ENCODE data around the gene EIF4E3. TPM values are rescaled to one million over a fixed set of nuclear protein-coding genes. Genes with fewer than 3 reads are reported as not detected.
A peak's percentile ranks its signal among the peaks of the same experiment; 100 is the strongest.

EIF4E3 gene
- total RNA-seq, 6 donors from 2014 or later, result 7.3 to 40.2 (median 21.2) TPM

DNA sequence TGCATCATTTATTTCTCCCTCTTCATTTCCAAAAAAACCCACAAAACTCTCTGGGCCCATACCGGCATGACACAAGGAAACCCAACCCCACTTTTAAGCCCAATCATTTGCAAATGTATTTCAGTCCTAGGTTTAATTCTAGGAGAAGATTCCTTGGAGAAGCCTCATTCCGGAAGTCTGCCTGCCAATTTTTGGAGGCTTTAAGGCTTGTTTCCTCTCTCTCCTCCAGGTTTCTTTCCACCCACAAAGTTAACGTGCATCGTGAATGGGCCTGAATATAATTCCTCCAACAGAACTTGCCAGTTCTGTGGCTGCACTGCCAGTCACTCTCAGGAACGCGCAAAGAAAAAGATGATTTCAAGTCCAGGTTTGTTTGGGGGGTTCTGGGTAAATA, 71.8 kb downstream of the EIF4E3 start:
- DNase-seq (no peak), ATAC-seq (ENCODE audit: low FRiP score in 2 of 2) (no peak)
- no peak overlapping the region for H3K27ac ChIP-seq
- no peaks in the 10 kb centered on the region for H3K27me3 ChIP-seq
- H3K4me1 ChIP-seq, result peaks cover 6 to 9% (median 8%) of the 10 kb centered on the region in 4 donors
- no peak for TF ChIP-seq POLR2A (IDR thresholded peaks at IDR 0.05)
- TF ChIP-seq EP300 (IDR thresholded peaks at IDR 0.05), result no peak
- TF ChIP-seq POLR2AphosphoS5 (IDR thresholded peaks at IDR 0.05), result no peak
- TF ChIP-seq, protein P1, sequence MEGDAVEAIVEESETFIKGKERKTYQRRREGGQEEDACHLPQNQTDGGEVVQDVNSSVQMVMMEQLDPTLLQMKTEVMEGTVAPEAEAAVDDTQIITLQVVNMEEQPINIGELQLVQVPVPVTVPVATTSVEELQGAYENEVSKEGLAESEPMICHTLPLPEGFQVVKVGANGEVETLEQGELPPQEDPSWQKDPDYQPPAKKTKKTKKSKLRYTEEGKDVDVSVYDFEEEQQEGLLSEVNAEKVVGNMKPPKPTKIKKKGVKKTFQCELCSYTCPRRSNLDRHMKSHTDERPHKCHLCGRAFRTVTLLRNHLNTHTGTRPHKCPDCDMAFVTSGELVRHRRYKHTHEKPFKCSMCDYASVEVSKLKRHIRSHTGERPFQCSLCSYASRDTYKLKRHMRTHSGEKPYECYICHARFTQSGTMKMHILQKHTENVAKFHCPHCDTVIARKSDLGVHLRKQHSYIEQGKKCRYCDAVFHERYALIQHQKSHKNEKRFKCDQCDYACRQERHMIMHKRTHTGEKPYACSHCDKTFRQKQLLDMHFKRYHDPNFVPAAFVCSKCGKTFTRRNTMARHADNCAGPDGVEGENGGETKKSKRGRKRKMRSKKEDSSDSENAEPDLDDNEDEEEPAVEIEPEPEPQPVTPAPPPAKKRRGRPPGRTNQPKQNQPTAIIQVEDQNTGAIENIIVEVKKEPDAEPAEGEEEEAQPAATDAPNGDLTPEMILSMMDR (IDR thresholded peaks at IDR 0.05), result no peak
- 78 to 94% methylated on average over 6 of the region's 6 CpGs for WGBS, 2 donors
- H3K9me3 ChIP-seq, result no peaks in the 10 kb centered on the region
- H3K36me3 ChIP-seq, result no peaks in the 10 kb centered on the region
- H3K4me3 ChIP-seq, result no peak overlapping the region

DNA sequence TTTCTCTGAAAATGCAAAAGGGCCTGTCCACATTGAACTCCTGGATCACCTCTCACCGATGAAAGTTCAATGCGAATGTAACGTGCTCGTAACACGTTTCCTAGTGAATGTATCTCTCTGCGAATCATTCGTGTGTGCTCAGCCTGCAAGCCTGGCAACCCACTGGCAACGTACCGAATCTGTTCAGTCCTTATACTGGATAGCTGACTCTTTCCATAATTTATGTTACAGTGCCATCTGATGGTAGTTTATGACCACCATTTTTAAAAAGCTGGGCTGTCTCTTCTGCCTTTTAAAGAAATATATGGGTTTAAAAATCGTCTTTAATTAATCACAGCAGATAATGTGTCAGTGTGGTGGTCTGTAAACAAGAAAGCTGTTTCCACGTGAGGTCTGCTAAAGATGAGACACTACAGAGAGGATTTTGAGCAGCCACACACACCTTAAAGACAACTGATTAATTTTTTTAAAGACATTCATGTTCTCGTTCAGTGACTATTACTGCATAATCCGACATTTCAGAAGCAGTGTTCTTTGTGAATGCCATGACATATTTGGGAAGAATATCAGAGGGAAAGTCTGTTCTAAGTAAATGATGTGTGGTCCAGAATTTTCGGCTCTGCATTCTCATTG, 72.3 kb downstream of the EIF4E3 start:
- Histone ChIP-seq H3K27ac (no peak overlapping the region), H3K4me1 (peaks cover under 1 to 5% (median 4%) of the 10 kb centered on the region in 4 donors), H3K4me3 (no peak overlapping the region), H3K9me3 (no peaks in the 10 kb centered on the region), H3K36me3 (no peaks in the 10 kb centered on the region), H3K27me3 (no peaks in the 10 kb centered on the region)
- WGBS, 2 donors, result 33 to 37% methylated on average over 14 of the region's 14 CpGs
- DNase-seq (peak in 1 of 2 donors; percentile 53), ATAC-seq (ENCODE audit: low FRiP score in 2 of 2) (peak; percentile 40 to 86)
- TF ChIP-seq POLR2AphosphoS5 (IDR thresholded peaks at IDR 0.05) (no peak), POLR2A (IDR thresholded peaks at IDR 0.05) (no peak), EP300 (IDR thresholded peaks at IDR 0.05) (no peak)
- TF ChIP-seq, protein P1 (IDR thresholded peaks at IDR 0.05), result peak; percentile 14 to 56 (median 35)

DNA sequence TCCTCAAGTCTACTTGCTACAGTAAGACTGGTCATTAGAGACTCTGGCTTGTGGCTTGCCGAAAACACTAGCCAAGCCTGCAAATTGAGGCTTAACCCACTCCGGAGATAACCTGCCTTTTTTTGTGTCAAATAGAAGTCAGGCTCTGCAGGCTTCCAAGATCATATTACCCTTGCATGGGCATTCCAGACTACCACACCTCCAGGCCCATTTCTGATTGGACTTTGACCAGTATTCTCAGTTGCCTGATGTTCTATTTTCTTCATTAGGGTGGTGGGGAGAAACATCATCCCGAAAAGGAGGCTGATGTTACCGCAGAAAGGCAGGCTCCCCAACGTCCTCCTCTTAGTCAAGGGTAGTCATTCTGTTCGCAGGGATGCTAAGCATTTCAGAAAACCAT, 73.6 kb downstream of the EIF4E3 start:
- no peak overlapping the region for H3K27ac ChIP-seq
- 95 to 100% methylated on average over 2 to 6 of the region's 6 CpGs for WGBS, 2 donors
- TF ChIP-seq POLR2A (IDR thresholded peaks at IDR 0.05) (no peak), EP300 (IDR thresholded peaks at IDR 0.05) (no peak), POLR2AphosphoS5 (IDR thresholded peaks at IDR 0.05) (no peak)
- TF ChIP-seq, protein P1 (IDR thresholded peaks at IDR 0.05), result no peak
- H3K27me3 ChIP-seq, result no peaks in the 10 kb centered on the region
- no peak for DNase-seq
- H3K4me1 ChIP-seq, result no peaks in the 10 kb centered on the region
- no peaks in the 10 kb centered on the region for H3K9me3 ChIP-seq
- no peak for ATAC-seq (ENCODE audit: low FRiP score in 2 of 2)
- H3K36me3 ChIP-seq, result no peaks in the 10 kb centered on the region
- H3K4me3 ChIP-seq, result no peak overlapping the region

DNA sequence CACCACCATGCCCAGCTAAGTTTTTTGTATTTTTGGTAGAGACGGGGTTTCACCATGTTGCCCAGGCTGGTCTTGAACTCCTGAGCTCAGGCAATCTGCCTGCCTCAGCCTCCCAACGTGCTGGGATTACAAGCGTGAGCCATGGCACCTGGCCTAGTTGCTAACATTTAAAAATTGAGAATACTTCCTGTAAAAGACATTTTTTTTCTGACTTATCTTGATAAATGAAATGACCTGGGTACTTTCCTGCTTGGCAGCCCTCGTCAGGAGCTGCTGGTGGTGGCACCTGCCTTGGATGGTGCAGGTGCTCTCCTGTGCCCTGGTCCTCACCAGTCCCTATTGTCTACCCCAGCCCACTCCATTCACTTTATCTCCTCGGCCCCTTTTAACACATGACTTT, 74.8 kb downstream of the EIF4E3 start:
- no peak for ATAC-seq (ENCODE audit: low FRiP score in 2 of 2)
- no peak for DNase-seq
- Histone ChIP-seq H3K4me1 (no peaks in the 10 kb centered on the region), H3K36me3 (no peaks in the 10 kb centered on the region), H3K27me3 (no peaks in the 10 kb centered on the region), H3K4me3 (no peak overlapping the region), H3K27ac (no peak overlapping the region), H3K9me3 (no peaks in the 10 kb centered on the region)
- TF ChIP-seq, protein P1 (IDR thresholded peaks at IDR 0.05), result no peak
- TF ChIP-seq POLR2A (IDR thresholded peaks at IDR 0.05), result no peak
- no peak for TF ChIP-seq EP300 (IDR thresholded peaks at IDR 0.05)
- no peak for TF ChIP-seq POLR2AphosphoS5 (IDR thresholded peaks at IDR 0.05)
- WGBS, 2 donors, result 89 to 90% methylated on average over 5 of the region's 5 CpGs

DNA sequence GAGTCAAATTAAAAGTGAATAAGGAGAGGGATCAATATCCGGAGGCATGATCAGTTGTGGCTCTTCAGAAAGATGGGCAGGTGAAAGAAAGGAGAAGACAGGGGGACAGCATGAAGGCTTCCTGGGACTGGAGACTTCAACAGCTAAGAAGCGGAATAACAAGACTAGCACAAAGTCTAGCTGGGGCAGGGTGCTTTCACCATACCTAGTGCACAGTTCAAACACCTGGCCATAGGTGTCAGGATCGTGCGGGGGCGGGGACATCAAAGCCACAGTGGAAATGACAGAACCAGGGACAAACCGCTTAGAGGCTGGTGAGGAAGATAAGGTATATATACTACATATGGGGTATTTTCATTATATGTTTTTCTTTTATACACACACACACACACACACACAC, 75.4 kb downstream of the EIF4E3 start:
- Histone ChIP-seq H3K4me3 (no peak overlapping the region), H3K27ac (no peak overlapping the region), H3K9me3 (no peaks in the 10 kb centered on the region), H3K4me1 (no peaks in the 10 kb centered on the region), H3K36me3 (no peaks in the 10 kb centered on the region), H3K27me3 (no peaks in the 10 kb centered on the region)
- 87 to 92% methylated on average over 6 of the region's 6 CpGs for WGBS, 2 donors
- TF ChIP-seq EP300 (IDR thresholded peaks at IDR 0.05), result no peak
- no peak for TF ChIP-seq POLR2AphosphoS5 (IDR thresholded peaks at IDR 0.05)
- no peak for TF ChIP-seq POLR2A (IDR thresholded peaks at IDR 0.05)
- TF ChIP-seq, protein P1 (IDR thresholded peaks at IDR 0.05), result no peak
- DNase-seq, result no peak
- no peak for ATAC-seq (ENCODE audit: low FRiP score in 2 of 2)

All from upper lobe of left lung (tissue), 6 donors.